M059J (cell line): ENCODE data around the gene PSG2. TPM values are rescaled to one million over a fixed set of nuclear protein-coding genes. Genes with fewer than 3 reads are reported as not detected.
A peak's percentile ranks its signal among the peaks of the same experiment; 100 is the strongest.
"Not testable (repeated sequence)": the region's sequence is repeated elsewhere in the genome, so short reads cannot be mapped to it uniquely, and the experiment has no call there.

Source experiments
- DNase-seq: peaks from one replicate; pipeline ENCODE4 v3.0.0-alpha.2; 2012; ENCODE audit warnings: low read depth
- total RNA-seq: library from RNA; depleted of rRNA; stranded (reverse); fragments of >200 nt; shearing (Covaris generic); gene quantifications from 2 replicates; pipeline ENCODE4 v1.2.3, GENCODE V29; 2014; rRNA removed

Gene PSG2
- total RNA-seq, 1 experiment from 2014 or later = 1.1 TPM

- DNase-seq = peak; percentile 91
These were observed 4.2 kb downstream of the PSG2 start for GRCh38 chr19:43078311-43078710.

GRCh38 chr19:43077881-43078280, 4.6 kb downstream of the PSG2 start:
- peak; percentile 96 for DNase-seq

GRCh38 chr19:43062418-43062817, 20.1 kb downstream of the PSG2 start:
- DNase-seq = not testable (repeated sequence)

- DNase-seq = peak; percentile 49
These were observed 21.2 kb downstream of the PSG2 start for GRCh38 chr19:43061326-43061725.

- peak; percentile 87 for DNase-seq
These were observed 22.2 kb downstream of the PSG2 start for GRCh38 chr19:43060254-43060653.

GRCh38 chr19:43059482-43059881, 23.0 kb downstream of the PSG2 start:
- peak; percentile 26 for DNase-seq

GRCh38 chr19:43058440-43058839, 24.1 kb downstream of the PSG2 start:
- peak; percentile 41 for DNase-seq

GRCh38 chr19:43047966-43048365, 34.5 kb downstream of the PSG2 start:
- DNase-seq = peak; percentile 53

GRCh38 chr19:43046578-43046977, 35.9 kb downstream of the PSG2 start:
- not testable (repeated sequence) for DNase-seq

- DNase-seq = not testable (repeated sequence)
These were observed 38.9 kb downstream of the PSG2 start for GRCh38 chr19:43043492-43044180.

- peak; percentile 66 for DNase-seq
These were observed 50.9 kb downstream of the PSG2 start for GRCh38 chr19:43031645-43032044.

GRCh38 chr19:43028866-43029265, 53.6 kb downstream of the PSG2 start:
- no peak for DNase-seq

GRCh38 chr19:43027985-43028384, 54.5 kb downstream of the PSG2 start:
- not testable (repeated sequence) for DNase-seq

- not testable (repeated sequence) for DNase-seq
These were observed 55.4 kb downstream of the PSG2 start for GRCh38 chr19:43027061-43027460.

GRCh38 chr19:43026369-43026768, 56.1 kb downstream of the PSG2 start, which contains the start of gene PSG11:
Gene PSG11, minus strand, starts transcription at chr19:43026469. Its CDS starts 97 bp downstream, at chr19:43026372.
- not testable (repeated sequence) for DNase-seq

- peak; percentile 92 for DNase-seq
These were observed 60.4 kb downstream of the PSG2 start for GRCh38 chr19:43022098-43022497.

- peak; percentile 97 for DNase-seq
These were observed 60.9 kb downstream of the PSG2 start for GRCh38 chr19:43021629-43022028.

GRCh38 chr19:43019588-43019987, 62.9 kb downstream of the PSG2 start:
- DNase-seq = peak; percentile 56

Other genes with a start within 250 kb of the PSG2 start
- gene PSG1, start 203.0 kb downstream of the PSG2 start, total RNA-seq = 11.0 and 13.6 TPM in 2 replicates
- 0.79 and 0.89 TPM in 2 replicates for gene PSG6, start 164.8 kb downstream of the PSG2 start, total RNA-seq
- gene PSG7, start 145.5 kb downstream of the PSG2 start, total RNA-seq = 0.05 and 1.1 TPM in 2 replicates
- 0.49 and 0.69 TPM in 2 replicates for gene PSG11, start 56.2 kb downstream of the PSG2 start, total RNA-seq
- gene PSG5, start 103.8 kb upstream of the PSG2 start, total RNA-seq = 44.3 and 48.9 TPM in 2 replicates
- 127 and 159 TPM in 2 replicates for gene PSG4, start 122.9 kb upstream of the PSG2 start, total RNA-seq
- 4.3 and 5.8 TPM in 2 replicates for gene PSG9, start 186.8 kb upstream of the PSG2 start, total RNA-seq